HEK293 (cell line): ENCODE measurements around the gene MYO1E.

Source experiments
- CTCF ChIA-PET: fragments of 350-600 bp; formaldehyde crosslinking; extraction: SDS; loops from one replicate; lab custom pipeline; 2021; ENCODE audit warnings: antibody characterized with exemption; lab: Yijun Ruan, JAX
- POLR2A ChIA-PET: fragments of 300-600 bp; formaldehyde crosslinking; extraction: SDS; loops from one replicate; lab custom pipeline; 2020; ENCODE audit warnings: antibody characterized with exemption, inconsistent platforms; lab: Yijun Ruan, JAX
- H3K27ac ChIP-seq: fragments of 200-500 bp; sonication (Bioruptor generic); 2 replicates; pipeline ENCODE4 v1.5.1; 2014; ENCODE audit warnings: low read depth, low read length, control low read depth, inconsistent platforms; ENCODE audit errors: extremely low read depth
- H3K36me3 ChIP-seq, 2 experiments: fragments of 200-500 bp in 1 of 2; sonication (Bioruptor generic) in 1 of 2; 1 replicate in 1 of 2; 2 replicates in 1 of 2; pipeline ENCODE4 v1.5.1; 2014 to 2017; ENCODE audit warnings: inconsistent platforms in 2 of 2, low read length in 2 of 2; ENCODE audit not compliant: control insufficient read depth in 2 of 2, insufficient read depth in 1 of 2
- H3K4me1 ChIP-seq: fragments of 200-500 bp; sonication (Bioruptor generic); 2 replicates; pipeline ENCODE4 v1.5.1; 2014; ENCODE audit warnings: mild to moderate bottlenecking, low read length, inconsistent platforms; ENCODE audit not compliant: control insufficient read depth, insufficient read depth
- H3K4me3 ChIP-seq: 2 replicates; pipeline ENCODE4 v1.5.1; 2011; ENCODE audit warnings: low read depth, mild to moderate bottlenecking, control low read depth, low read length, moderate library complexity
- H3K9me3 ChIP-seq: fragments of 200-500 bp; sonication (Bioruptor generic); 2 replicates; pipeline ENCODE4 v1.5.1; 2014; ENCODE audit warnings: low read depth, low read length, inconsistent platforms; ENCODE audit not compliant: control insufficient read depth, insufficient read depth
- ELK4 ChIP-seq: IDR thresholded peaks from 2 replicates; pipeline ENCODE4 v1.6.1; 2011; ENCODE audit warnings: mild to moderate bottlenecking, low read depth, low read length, borderline replicate concordance
- MZF1 ChIP-seq: fragments of 450-650 bp; formaldehyde crosslinking; IDR thresholded peaks from 2 replicates; pipeline ENCODE4 v1.5.1; 2017; ENCODE audit warnings: missing biosample characterization, missing genetic modification characterization, borderline replicate concordance
- PRDM10 ChIP-seq: fragments of 450-650 bp; formaldehyde crosslinking; IDR thresholded peaks from 2 replicates; pipeline ENCODE4 v1.5.1; 2016; ENCODE audit warnings: missing biosample characterization, missing genetic modification characterization
- REST ChIP-seq: fragments of 450-650 bp; formaldehyde crosslinking; IDR thresholded peaks from 2 replicates; pipeline ENCODE4 v1.5.1; 2016; ENCODE audit warnings: missing biosample characterization, missing genetic modification characterization
- SP3 ChIP-seq: fragments of 450-650 bp; formaldehyde crosslinking; IDR thresholded peaks from 2 replicates; pipeline ENCODE4 v1.5.1; 2016; ENCODE audit warnings: missing biosample characterization, missing genetic modification characterization
- ZBTB20 ChIP-seq: fragments of 450-650 bp; formaldehyde crosslinking; IDR thresholded peaks from 2 replicates; pipeline ENCODE4 v1.5.1; 2016; ENCODE audit warnings: missing biosample characterization, missing genetic modification characterization
- ZNF133 ChIP-seq: fragments of 450-650 bp; formaldehyde crosslinking; IDR thresholded peaks from 2 replicates; pipeline ENCODE4 v1.5.1; 2016; ENCODE audit warnings: missing biosample characterization, missing genetic modification characterization
- ZNF292 ChIP-seq: fragments of 450-650 bp; formaldehyde crosslinking; IDR thresholded peaks from 2 replicates; pipeline ENCODE4 v1.5.1; 2016; ENCODE audit warnings: low read depth, missing biosample characterization, missing genetic modification characterization, borderline replicate concordance
- ZNF324 ChIP-seq: fragments of 450-650 bp; formaldehyde crosslinking; IDR thresholded peaks from 2 replicates; pipeline ENCODE4 v1.5.1; 2016; ENCODE audit warnings: missing biosample characterization, missing genetic modification characterization
- ZNF335 ChIP-seq: fragments of 450-650 bp; formaldehyde crosslinking; conservative IDR thresholded peaks from 2 replicates; pipeline ENCODE4 v1.5.1; 2016; ENCODE audit warnings: missing biosample characterization, missing genetic modification characterization
- ZNF473 ChIP-seq: fragments of 450-650 bp; formaldehyde crosslinking; IDR thresholded peaks from 2 replicates; pipeline ENCODE4 v1.5.1; 2017; ENCODE audit warnings: missing biosample characterization, missing genetic modification characterization
- ZNF600 ChIP-seq: fragments of 450-650 bp; formaldehyde crosslinking; IDR thresholded peaks from 2 replicates; pipeline ENCODE4 v1.5.1; 2016; ENCODE audit warnings: missing biosample characterization, missing genetic modification characterization
- TF ChIP-seq, protein P1 (sequence below): fragments of 450-650 bp; formaldehyde crosslinking; conservative IDR thresholded peaks from 2 replicates; pipeline ENCODE4 v1.5.1; 2016; ENCODE audit warnings: low read depth, missing biosample characterization, missing genetic modification characterization
- TF ChIP-seq, protein P2 (sequence below): fragments of 450-650 bp; IDR thresholded peaks from 2 replicates; pipeline ENCODE4 v1.5.1; 2018; ENCODE audit warnings: missing biosample characterization, missing genetic modification characterization
- TF ChIP-seq, protein P3 (sequence below): fragments of 450-650 bp; formaldehyde crosslinking; IDR thresholded peaks from 2 replicates; pipeline ENCODE4 v1.5.1; 2016; ENCODE audit warnings: missing biosample characterization, missing genetic modification characterization

Gene MYO1E

GRCh38 chr15:59372352-59373211, at the start of gene MYO1E (continued):
- TF ChIP-seq PRDM10 (peak; percentile 58), ZNF600 (tag by site-specific recombination) (peak; percentile 78; the same call in 1 of the 2 replicates), MZF1 (tag by site-specific recombination) (peak; percentile 48; the same call in 1 of the 2 replicates), ZBTB20 (tag by site-specific recombination) (peak; percentile 87), ZNF335 (tag by site-specific recombination) (peak; percentile 71)
- TF ChIP-seq, protein P1, sequence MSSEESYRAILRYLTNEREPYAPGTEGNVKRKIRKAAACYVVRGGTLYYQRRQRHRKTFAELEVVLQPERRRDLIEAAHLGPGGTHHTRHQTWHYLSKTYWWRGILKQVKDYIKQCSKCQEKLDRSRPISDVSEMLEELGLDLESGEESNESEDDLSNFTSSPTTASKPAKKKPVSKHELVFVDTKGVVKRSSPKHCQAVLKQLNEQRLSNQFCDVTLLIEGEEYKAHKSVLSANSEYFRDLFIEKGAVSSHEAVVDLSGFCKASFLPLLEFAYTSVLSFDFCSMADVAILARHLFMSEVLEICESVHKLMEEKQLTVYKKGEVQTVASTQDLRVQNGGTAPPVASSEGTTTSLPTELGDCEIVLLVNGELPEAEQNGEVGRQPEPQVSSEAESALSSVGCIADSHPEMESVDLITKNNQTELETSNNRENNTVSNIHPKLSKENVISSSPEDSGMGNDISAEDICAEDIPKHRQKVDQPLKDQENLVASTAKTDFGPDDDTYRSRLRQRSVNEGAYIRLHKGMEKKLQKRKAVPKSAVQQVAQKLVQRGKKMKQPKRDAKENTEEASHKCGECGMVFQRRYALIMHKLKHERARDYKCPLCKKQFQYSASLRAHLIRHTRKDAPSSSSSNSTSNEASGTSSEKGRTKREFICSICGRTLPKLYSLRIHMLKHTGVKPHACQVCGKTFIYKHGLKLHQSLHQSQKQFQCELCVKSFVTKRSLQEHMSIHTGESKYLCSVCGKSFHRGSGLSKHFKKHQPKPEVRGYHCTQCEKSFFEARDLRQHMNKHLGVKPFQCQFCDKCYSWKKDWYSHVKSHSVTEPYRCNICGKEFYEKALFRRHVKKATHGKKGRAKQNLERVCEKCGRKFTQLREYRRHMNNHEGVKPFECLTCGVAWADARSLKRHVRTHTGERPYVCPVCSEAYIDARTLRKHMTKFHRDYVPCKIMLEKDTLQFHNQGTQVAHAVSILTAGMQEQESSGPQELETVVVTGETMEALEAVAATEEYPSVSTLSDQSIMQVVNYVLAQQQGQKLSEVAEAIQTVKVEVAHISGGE (tag by site-specific recombination): no peak

- POLR2A ChIA-PET: no interaction called here
- TF ChIP-seq ZNF324 (no peak), ZNF473 (tag by site-specific recombination) (no peak), ZNF292 (tag by site-specific recombination) (no peak), ZNF133 (tag by site-specific recombination) (no peak), REST (tag by site-specific recombination) (peak; percentile 60), ELK4 (no peak), SP3 (tag by site-specific recombination) (no peak)
- TF ChIP-seq, protein P2, sequence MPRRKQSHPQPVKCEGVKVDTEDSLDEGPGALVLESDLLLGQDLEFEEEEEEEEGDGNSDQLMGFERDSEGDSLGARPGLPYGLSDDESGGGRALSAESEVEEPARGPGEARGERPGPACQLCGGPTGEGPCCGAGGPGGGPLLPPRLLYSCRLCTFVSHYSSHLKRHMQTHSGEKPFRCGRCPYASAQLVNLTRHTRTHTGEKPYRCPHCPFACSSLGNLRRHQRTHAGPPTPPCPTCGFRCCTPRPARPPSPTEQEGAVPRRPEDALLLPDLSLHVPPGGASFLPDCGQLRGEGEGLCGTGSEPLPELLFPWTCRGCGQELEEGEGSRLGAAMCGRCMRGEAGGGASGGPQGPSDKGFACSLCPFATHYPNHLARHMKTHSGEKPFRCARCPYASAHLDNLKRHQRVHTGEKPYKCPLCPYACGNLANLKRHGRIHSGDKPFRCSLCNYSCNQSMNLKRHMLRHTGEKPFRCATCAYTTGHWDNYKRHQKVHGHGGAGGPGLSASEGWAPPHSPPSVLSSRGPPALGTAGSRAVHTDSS (tag by site-specific recombination): no peak
- TF ChIP-seq, protein P3, sequence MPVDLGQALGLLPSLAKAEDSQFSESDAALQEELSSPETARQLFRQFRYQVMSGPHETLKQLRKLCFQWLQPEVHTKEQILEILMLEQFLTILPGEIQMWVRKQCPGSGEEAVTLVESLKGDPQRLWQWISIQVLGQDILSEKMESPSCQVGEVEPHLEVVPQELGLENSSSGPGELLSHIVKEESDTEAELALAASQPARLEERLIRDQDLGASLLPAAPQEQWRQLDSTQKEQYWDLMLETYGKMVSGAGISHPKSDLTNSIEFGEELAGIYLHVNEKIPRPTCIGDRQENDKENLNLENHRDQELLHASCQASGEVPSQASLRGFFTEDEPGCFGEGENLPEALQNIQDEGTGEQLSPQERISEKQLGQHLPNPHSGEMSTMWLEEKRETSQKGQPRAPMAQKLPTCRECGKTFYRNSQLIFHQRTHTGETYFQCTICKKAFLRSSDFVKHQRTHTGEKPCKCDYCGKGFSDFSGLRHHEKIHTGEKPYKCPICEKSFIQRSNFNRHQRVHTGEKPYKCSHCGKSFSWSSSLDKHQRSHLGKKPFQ (tag by site-specific recombination): no peak
- H3K27ac ChIP-seq: no peak overlapping the region
- no peak overlapping the region for H3K4me3 ChIP-seq
- no peaks in the 10 kb centered on the region for H3K36me3 ChIP-seq
- H3K4me1 ChIP-seq: no peaks in the 10 kb centered on the region
- CTCF ChIA-PET: no interaction called here
- H3K9me3 ChIP-seq: no peaks in the 10 kb centered on the region
These were observed 48.4 kb upstream of the MYO1E start for GRCh38 chr15:59420986-59421618.
